Stimulated activated effector memory CD8-positive, alpha-beta T cell treated with anti-CD3 and anti-CD28 coated beads, Interleukin-12 subunit alpha, Interleukin-12 subunit beta, amount 100 ng/mL, for 72 hours (primary cell): ENCODE results near the gene SNAPC2.
"Not testable (repeated sequence)": the region's sequence is repeated elsewhere in the genome, so short reads cannot be mapped to it uniquely, and the experiment has no call there.

Source experiments
- ATAC-seq: fragments of 150-1000 bp; cut with Tn5 transposase; 2 replicates; pipeline ENCODE4 v1.10.0; 2021
- DNase-seq, 2 donors: peaks; one replicate each; pipeline ENCODE4 v3.0.0; 2021 to 2022; ENCODE audit warnings: low spot score in 2 of 2
- H3K27ac Mint-ChIP-seq: one replicate; pipeline ENCODE4 v1.8.0; 2022; ENCODE audit warnings: mild to moderate bottlenecking, mixed read lengths
- H3K36me3 Mint-ChIP-seq: one replicate; pipeline ENCODE4 v1.8.0; 2022; ENCODE audit warnings: mild to moderate bottlenecking, mixed read lengths
- H3K4me1 Mint-ChIP-seq: one replicate; pipeline ENCODE4 v1.8.0; 2022; ENCODE audit warnings: mixed read lengths
- H3K4me3 Mint-ChIP-seq: one replicate; pipeline ENCODE4 v1.8.0; 2022; ENCODE audit warnings: mild to moderate bottlenecking, mixed read lengths
- H3K9me3 Mint-ChIP-seq: one replicate; pipeline ENCODE4 v1.8.0; 2022; ENCODE audit warnings: mixed read lengths

The SNAPC2 gene

DNA sequence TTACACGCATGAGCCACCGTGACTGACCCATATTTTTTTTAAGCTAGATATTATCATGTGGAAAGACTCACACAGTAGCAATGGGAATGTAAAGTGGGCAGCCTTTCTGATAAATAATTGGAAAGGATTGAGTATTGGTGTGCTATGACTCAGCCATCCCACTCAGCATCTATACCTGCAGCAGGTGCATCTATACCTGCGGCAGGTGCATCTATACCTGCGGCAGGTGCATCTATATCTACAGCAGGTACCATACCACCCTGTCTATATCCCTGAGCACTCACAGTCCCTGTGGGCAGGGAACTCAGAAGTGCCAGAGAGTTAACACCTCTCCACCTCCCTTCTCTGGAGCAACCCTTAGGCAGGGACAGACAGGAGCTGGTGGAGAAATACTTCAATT lies 37.0 kb upstream of the SNAPC2 start:
- no peak for DNase-seq
- Mint-ChIP-seq H3K36me3 (no peaks in the 10 kb centered on the region), H3K4me3 (no peak overlapping the region), H3K9me3 (no peaks in the 10 kb centered on the region), H3K27ac (no peak overlapping the region), H3K4me1 (no peaks in the 10 kb centered on the region)
- no peak for ATAC-seq

DNA sequence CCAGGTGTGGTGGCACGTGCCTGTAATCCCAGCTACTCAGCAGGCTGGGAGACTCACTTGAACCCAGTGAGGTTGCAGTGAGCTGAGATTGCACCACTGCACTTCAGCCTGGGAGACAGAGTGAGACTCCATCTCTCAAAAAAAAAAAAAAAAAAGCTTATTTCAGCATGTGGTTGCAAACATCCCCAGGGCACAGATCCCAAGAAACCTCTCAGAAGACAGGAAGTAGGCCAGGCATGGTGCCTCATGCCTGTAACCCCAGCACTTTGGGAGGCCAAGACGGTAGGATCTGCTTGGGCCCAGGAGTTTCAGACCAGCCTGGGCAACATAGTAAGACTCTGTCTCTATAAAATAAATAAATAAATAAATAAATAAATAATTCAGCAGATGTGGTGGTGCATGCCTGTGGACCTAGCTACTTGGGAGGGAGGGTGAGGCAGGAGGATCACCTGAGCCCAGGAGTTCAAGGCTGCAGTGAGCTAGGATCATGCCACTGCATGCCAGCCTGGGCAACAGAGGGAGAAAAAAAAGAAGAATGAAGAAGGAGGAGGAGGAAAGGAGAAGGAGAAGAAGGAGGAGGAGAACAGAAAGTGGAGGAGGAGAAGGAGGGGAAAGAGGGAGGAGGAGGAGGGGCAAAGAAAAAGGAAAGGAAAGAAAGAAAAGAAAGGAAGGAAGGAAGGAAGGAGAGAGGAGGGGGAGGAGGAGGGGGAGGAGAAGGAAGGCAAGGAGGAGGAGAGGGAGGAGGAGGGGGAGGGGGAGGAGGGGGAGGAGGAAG lies 36.2 kb upstream of the SNAPC2 start:
- ATAC-seq (no peak), DNase-seq (no peak)
- Mint-ChIP-seq H3K36me3 (no peaks in the 10 kb centered on the region), H3K4me1 (no peaks in the 10 kb centered on the region), H3K4me3 (no peak overlapping the region), H3K9me3 (no peaks in the 10 kb centered on the region), H3K27ac (no peak overlapping the region)

DNA sequence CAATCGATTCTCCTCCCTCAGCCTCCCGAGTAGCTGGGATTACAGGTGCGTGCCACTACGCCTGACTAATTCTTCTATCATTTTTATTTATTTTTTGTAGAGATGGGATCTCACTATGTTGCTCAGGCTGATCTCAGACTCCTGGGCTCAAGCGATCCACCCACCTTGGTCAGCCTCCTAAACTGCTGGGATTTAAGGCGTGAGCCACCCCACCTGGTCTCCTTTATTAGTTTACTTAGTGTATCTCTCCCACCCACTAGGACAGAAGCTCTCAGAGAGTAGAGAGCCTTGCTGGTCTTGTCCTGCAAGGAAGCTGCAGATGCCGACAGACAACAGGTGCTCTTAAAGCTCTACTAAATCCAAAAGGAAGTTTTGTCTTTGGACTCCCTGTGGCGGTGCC lies 34.3 kb upstream of the SNAPC2 start:
- Mint-ChIP-seq H3K27ac (no peak overlapping the region), H3K4me3 (no peak overlapping the region), H3K9me3 (no peaks in the 10 kb centered on the region), H3K4me1 (no peaks in the 10 kb centered on the region), H3K36me3 (no peaks in the 10 kb centered on the region)
- ATAC-seq (no peak), DNase-seq (no peak)

DNA sequence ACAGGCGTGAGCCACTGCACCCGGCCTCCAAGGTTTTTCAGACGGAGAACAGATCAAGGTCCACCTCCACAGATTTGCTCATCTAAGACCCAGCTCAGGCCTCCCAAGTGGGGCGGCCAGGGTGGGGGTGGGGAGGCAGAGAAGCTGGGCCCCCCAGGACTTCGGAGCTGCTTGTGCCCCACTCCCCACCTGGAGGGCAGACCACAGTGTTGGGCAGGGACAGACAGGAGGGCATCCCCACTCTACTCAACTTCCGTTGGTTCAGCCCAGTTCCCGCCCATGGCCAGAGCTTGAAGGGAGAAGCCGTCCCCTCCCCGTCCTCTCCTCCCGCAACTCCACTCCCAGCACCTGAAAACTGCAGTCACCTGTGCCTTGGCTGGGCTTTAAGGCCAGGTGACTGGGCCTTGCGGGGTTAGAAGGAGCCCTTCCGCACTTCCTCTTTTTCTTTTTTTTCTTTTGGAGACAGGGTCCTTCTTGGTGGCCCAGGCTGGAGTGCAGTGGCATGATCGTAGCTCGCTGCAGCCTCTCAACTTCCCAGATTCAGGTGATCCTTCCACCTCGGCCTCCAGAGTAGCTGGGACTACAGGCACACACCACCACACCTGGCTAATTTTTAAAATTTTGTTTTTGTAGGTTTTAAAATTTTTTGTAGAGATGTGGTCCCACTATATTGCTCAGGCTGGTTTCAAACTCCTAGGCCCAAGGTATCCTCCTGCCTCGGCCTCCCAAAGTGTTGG lies 32.6 kb upstream of the SNAPC2 start:
- H3K4me3 Mint-ChIP-seq: no peak overlapping the region
- H3K36me3 Mint-ChIP-seq: no peaks in the 10 kb centered on the region
- ATAC-seq: no peak
- H3K9me3 Mint-ChIP-seq: no peaks in the 10 kb centered on the region
- DNase-seq: no peak
- H3K4me1 Mint-ChIP-seq: no peaks in the 10 kb centered on the region
- H3K27ac Mint-ChIP-seq: no peak overlapping the region

DNA sequence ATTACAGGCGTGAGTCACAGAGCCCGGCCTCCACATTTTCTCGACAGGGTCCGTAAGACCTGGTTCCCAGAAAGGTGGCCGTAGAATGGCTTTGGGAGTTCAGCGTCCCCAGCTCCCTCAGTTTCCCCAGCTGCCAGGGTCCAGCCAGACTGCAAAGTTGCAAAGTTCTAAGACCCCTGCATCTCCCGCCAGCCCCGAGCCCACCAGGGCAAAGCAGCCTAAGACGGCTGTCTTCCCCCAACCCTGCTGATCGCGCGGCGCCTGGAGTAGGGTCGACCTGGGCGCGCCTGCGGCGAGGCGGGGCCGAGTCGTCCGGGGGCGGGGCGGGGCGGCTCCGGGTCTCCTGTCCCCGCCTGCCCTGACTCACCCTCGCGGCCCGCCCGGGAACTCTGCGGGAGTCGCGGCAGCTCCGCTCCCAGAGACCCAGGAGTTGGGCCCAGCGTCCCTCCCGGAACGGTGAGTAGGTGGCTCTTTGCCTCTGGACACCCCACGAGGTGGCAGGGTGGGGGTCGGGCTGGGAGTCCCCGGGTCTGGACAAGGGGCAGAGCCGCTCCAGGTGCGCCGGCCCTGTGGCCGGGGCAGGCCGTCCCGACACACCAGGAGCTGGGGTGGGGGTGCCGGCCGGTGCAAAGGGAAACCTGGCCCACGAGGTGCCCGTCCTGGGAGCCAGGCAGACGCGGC lies 31.9 kb upstream of the SNAPC2 start, which contains the start of gene LRRC8E:
Gene LRRC8E, plus strand, starts transcription at position 366 of the 681 bp plus-strand sequence. CDS start 7,094 bp downstream, outside the sequence.
- Mint-ChIP-seq H3K4me3 (no peak within 1 kb of the TSS), H3K36me3 (no peaks in the 10 kb centered on the region), H3K9me3 (no peaks in the 10 kb centered on the region), H3K27ac (no peak within 1 kb of the TSS), H3K4me1 (no peaks in the 10 kb centered on the region)
- ATAC-seq (peak; percentile 84), DNase-seq (no peak)

DNA sequence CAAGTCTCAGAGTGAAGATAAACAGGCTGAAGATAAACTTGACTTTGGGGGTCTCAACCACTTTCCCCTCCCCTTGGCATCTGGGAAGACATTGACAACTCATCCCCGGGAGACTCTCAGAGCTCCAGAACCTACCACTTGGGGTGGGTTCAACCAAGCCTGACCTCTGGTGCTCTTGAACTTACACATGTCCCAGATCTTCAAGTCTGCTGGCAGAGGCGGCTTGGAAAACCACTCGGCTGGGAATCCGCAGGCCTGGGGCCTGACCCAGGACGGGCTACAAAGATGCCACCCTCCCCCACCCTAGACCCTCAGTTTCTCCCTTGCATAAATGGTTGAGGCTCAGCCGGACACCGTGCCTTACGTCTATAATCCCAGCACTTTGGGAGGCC lies 31.3 kb upstream of the SNAPC2 start:
- Mint-ChIP-seq H3K36me3 (no peaks in the 10 kb centered on the region), H3K4me3 (no peak overlapping the region), H3K4me1 (no peaks in the 10 kb centered on the region), H3K9me3 (no peaks in the 10 kb centered on the region), H3K27ac (no peak overlapping the region)
- DNase-seq: no peak
- no peak for ATAC-seq

DNA sequence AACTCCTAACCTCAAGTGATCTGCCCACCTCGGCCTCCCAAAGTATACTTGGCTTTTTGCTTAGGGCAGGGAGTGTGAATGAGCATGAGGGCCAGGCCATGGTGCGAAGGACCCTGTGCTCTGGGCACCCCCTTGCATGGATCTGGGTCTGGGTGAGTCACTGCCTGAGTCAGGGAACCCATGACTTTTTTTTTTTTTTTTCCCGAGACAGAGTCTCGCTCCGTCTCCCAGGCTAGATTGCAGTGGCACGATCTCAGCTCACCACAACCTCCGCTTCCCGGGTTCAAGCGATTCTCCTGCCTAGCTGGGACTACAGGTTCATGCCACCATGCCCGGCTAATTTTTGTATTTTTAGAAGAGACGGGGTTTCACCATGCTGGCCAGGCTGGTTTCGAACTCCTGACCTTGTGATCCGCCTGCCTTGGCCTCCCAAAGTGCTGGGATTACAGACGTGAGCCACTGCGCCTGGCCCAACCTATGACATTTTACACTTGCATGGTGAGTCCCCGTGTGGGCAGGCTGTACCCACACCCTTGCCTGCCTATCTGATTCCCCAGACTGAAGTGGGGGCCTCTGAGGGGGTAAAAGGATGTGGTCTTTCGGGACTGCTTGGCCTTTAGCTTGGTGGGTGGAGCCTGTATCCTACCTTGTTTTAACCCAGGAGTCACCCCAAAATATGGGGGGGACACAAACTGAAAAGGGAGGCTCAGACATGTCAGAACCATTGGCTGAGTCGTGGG lies 26.6 kb upstream of the SNAPC2 start:
- not testable (repeated sequence) for H3K36me3 Mint-ChIP-seq, H3K4me3 Mint-ChIP-seq, H3K4me1 Mint-ChIP-seq, DNase-seq, H3K27ac Mint-ChIP-seq, ATAC-seq, H3K9me3 Mint-ChIP-seq

DNA sequence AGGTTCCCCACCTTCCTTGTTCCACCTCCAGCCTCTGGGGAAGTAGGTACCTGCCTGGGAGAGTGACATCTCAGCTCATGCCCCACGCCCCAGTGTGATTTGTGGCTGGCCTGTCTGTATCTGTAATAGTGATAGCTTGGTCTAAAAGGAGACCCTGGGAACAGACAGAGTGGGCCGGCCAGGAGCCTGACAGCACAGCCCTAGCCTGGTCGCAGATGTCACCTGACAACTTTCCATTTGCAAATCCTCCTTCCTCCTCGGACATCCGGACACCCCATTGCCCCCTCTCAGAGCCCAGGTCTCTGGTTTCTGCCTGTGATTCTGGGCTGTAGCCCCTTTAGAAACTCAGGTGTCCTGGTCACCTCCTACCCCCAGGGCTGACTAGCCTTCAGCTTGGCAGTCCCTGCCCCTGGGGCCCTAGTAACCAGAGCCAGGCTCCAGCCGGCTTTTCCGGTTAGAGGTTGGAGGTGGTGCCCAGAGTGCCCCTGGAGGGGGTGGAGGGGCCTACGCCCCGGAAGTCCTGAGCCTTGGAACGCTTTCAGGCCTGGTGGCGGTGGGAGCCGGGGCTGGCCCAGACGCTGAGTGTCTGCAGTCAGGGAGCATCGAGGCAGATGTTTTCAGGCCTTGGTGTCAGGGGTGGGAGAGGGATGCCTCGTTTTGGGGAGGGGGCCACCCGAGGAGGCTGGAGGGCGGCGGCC lies 25.4 kb upstream of the SNAPC2 start:
- no peaks in the 10 kb centered on the region for H3K9me3 Mint-ChIP-seq
- ATAC-seq: no peak
- no peaks in the 10 kb centered on the region for H3K36me3 Mint-ChIP-seq
- no peak overlapping the region for H3K4me3 Mint-ChIP-seq
- no peak overlapping the region for H3K27ac Mint-ChIP-seq
- DNase-seq: no peak
- H3K4me1 Mint-ChIP-seq: no peaks in the 10 kb centered on the region

DNA sequence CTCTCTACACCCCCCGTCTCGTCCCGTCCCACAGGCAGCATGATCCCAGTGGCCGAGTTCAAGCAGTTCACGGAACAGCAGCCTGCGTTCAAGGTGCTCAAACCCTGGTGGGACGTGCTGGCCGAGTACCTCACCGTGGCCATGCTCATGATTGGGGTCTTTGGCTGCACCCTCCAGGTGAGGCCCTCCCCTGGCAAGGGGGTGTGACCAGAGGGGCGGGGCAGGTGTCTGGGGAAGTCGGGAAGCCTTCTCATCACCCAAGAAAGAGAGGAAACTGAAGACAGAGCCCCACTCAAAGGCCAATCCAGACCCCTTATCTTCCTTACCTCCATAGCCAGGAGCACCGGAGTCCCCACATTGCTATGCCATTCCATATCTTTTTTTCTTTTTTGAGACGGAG lies 24.6 kb upstream of the SNAPC2 start:
- Mint-ChIP-seq H3K27ac (no peak overlapping the region), H3K4me1 (no peaks in the 10 kb centered on the region), H3K36me3 (no peaks in the 10 kb centered on the region), H3K4me3 (no peak overlapping the region), H3K9me3 (no peaks in the 10 kb centered on the region)
- DNase-seq: no peak
- ATAC-seq: no peak

DNA sequence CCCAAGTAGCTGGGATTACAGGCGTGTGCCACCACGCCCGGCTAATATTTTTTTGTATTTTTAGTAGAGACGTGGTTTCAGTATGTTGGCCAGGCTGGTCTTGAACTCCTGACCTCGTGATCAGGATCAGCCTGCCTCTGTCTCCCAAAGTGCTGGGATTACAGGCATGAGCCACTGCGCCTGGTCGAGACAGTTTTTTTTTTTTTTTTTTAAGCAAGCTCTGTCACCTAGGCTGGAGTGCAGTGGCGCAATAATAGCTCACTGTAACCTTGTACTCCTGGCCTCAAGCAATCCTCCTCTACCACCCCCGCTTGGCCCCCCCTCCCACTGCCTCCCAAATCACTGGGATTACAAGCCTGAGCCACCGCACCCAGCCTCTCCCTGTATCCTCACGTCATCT lies 22.8 kb upstream of the SNAPC2 start:
- ATAC-seq (no peak), DNase-seq (no peak)
- no peaks in the 10 kb centered on the region for H3K4me1 Mint-ChIP-seq
- no peaks in the 10 kb centered on the region for H3K9me3 Mint-ChIP-seq
- H3K4me3 Mint-ChIP-seq: no peak overlapping the region
- H3K27ac Mint-ChIP-seq: no peak overlapping the region
- H3K36me3 Mint-ChIP-seq: no peaks in the 10 kb centered on the region

DNA sequence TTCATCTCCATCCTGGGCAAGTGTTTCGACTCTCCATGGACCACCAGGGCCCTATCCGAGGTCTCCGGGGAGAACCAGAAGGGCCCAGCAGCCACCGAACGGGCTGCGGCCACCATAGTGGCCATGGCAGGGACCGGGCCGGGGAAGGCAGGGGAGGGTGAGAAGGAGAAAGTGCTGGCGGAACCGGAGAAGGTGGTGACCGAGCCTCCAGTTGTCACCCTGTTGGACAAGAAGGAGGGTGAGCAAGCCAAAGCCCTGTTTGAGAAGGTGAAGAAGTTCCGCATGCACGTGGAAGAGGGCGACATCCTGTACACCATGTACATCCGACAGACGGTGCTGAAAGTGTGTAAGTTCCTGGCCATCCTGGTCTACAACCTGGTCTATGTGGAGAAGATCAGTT lies 21.2 kb upstream of the SNAPC2 start:
- Mint-ChIP-seq H3K4me1 (peaks cover 14% of the 10 kb centered on the region), H3K27ac (no peak overlapping the region), H3K36me3 (peaks cover 12% of the 10 kb centered on the region), H3K4me3 (no peak overlapping the region), H3K9me3 (no peaks in the 10 kb centered on the region)
- ATAC-seq (no peak), DNase-seq (no peak)

DNA sequence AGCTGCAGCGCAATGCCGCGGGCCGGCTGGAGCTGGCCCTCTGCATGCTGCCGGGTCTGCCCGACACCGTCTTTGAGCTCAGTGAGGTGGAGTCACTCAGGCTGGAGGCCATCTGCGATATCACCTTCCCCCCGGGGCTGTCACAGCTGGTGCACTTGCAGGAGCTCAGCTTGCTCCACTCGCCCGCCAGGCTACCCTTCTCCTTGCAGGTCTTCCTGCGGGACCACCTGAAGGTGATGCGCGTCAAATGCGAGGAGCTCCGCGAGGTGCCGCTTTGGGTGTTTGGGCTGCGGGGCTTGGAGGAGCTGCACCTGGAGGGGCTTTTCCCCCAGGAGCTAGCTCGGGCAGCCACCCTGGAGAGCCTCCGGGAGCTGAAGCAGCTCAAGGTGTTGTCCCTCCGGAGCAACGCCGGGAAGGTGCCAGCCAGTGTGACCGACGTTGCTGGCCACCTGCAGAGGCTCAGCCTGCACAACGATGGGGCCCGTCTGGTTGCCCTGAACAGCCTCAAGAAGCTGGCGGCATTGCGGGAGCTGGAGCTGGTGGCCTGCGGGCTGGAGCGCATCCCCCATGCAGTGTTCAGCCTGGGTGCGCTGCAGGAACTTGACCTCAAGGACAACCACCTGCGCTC lies 20.3 kb upstream of the SNAPC2 start:
- no peak for ATAC-seq
- Mint-ChIP-seq H3K9me3 (no peaks in the 10 kb centered on the region), H3K27ac (no peak overlapping the region), H3K4me1 (peaks cover 20% of the 10 kb centered on the region), H3K4me3 (no peak overlapping the region), H3K36me3 (peaks cover 21% of the 10 kb centered on the region)
- DNase-seq: no peak

DNA sequence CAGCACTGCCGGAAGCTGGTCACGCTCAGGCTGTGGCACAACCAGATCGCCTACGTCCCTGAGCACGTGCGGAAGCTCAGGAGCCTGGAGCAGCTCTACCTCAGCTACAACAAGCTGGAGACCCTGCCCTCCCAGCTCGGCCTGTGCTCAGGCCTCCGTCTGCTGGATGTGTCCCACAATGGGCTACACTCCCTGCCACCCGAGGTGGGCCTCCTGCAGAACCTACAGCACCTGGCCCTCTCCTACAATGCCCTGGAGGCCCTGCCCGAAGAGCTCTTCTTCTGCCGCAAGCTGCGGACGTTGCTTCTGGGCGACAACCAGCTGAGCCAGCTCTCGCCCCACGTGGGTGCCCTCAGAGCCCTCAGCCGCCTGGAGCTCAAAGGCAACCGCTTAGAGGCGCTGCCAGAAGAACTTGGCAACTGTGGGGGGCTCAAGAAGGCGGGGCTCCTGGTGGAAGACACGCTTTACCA lies 19.7 kb upstream of the SNAPC2 start:
- H3K27ac Mint-ChIP-seq: no peak overlapping the region

DNA sequence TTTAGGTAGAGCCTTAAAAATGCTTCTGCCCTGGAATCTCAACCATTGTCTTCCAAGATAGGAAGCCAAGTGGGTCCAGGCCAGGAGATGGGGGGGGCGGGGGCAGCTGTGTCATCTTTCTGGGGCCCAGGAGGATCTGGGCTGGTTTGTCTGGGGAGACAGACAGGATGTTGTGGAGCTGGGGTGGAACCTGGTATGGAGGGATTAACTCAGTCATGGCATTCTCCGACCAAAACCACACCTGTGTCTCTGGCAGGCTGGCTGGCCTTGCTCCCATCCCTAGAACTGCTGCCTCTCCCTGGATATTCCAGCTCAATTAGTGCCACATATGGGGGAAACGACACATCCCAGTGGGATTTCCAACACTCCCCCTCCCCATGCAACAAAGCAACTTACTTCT lies 19.2 kb upstream of the SNAPC2 start:
- Mint-ChIP-seq H3K4me1 (peaks cover 31% of the 10 kb centered on the region), H3K4me3 (no peak overlapping the region)
- ATAC-seq: no peak

More for the DNA sequence above, 19.7 kb upstream of the SNAPC2 start:
- DNase-seq (no peak), ATAC-seq (no peak)
- Mint-ChIP-seq H3K4me1 (peaks cover 26% of the 10 kb centered on the region), H3K9me3 (no peaks in the 10 kb centered on the region), H3K36me3 (peaks cover 27% of the 10 kb centered on the region), H3K4me3 (no peak overlapping the region)

More for the DNA sequence above, 19.2 kb upstream of the SNAPC2 start:
- no peak for DNase-seq
- Mint-ChIP-seq H3K36me3 (peaks cover 32% of the 10 kb centered on the region), H3K9me3 (no peaks in the 10 kb centered on the region), H3K27ac (no peak overlapping the region)
